Measurements from ENCODE around the gene GGA1.
A peak's percentile ranks its signal among the peaks of the same experiment; 100 is the strongest.

Gene GGA1

GRCh38 chr22:37608477-37609239 lies at the start of gene GGA1:
Gene GGA1 (plus strand): TSS chr22:37608834. CDS start chr22:37608861, 27 bp downstream.
- DNase-seq, result peak; percentile 60

DNA sequence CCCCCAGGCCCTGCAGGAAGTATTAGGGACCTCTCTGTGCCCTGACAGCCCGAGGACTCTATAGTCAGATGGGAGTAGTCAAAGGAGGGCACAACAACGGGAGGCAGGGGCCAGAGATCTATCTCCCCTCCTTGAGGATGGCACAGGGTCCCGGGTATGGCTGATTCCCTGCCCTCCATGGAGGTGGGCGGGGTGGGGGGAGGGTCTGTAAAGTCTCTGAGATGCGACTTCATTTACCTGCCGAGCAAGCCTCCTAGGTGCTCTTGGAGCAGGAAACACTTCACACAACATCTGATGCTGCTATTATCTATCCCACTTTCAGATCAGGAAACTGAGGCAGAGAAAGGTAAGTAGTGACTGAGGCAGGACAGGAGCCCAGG lies 49.1 kb upstream of the GGA1 start:
- no peak for DNase-seq

DNA sequence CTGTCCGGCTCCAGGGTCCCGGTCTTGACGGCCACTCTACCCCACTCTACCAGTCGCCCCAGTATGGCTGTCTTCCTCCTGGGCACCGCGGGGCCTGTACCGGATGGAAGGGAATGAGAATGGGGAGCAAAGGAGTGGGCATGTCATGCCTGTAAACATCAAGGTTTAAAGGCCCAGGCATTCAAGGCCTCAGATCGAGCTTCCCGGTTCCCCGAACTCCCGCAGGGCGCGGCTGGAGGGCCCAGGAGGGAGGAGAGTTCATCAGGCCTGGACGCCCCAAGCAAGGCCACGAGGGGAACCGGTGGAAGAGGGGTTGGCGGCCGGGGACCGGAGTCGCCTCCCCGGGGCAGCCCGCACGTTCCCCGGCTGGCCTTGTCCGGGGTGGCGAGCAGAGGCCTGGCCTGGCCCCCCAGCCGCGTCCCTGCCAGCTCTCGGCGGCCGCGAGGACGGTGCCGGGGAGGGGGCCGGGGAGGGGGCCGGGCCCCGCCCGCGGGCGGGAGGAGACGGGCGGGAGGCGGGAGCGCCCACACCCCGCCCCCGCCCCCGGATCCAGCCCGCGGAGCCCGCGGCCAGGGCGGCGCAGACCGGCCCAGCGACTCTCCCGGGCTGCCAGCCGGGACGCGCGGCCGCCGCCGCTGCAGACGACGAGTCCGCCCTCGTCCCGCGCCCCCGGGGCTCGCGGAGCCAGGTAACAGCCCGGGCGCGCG lies 48.6 kb upstream of the GGA1 start, which contains the start of gene CDC42EP1:
CDC42EP1 (plus strand) TSS at position 580 of the 707 bp plus-strand sequence. CDS start 5,870 bp downstream, outside the sequence.
- no peak for DNase-seq

DNA sequence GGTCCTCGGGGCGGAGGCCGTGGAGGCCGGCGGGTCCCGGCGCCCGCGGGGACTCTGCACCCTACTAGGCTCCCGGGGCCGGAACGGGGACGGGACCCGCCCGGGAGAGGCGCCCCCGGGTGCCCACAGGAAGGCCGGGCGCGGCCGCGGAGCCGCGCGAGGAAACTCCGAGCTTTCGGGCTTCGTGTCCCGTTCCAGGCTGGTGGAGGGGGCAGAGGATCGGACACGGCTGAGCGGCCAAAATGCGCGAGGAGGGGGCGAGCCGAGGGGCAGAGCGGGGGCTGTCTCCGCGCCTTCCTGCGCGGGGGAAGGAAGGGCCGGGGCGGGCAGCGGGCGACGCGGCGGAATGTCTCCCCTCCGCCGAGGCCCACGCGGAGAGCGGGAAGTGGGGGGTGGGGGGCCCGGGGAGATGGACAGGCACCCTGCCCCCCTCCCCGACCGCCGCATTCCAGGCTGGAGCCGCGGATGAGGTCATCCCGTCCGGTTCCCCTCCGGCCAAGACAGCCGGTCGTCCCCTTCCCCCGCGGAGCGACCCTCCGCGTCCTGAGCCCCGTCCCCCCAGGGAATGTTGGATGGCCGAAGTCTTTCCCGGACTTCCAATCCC lies 47.9 kb upstream of the GGA1 start:
- no peak for DNase-seq

DNA sequence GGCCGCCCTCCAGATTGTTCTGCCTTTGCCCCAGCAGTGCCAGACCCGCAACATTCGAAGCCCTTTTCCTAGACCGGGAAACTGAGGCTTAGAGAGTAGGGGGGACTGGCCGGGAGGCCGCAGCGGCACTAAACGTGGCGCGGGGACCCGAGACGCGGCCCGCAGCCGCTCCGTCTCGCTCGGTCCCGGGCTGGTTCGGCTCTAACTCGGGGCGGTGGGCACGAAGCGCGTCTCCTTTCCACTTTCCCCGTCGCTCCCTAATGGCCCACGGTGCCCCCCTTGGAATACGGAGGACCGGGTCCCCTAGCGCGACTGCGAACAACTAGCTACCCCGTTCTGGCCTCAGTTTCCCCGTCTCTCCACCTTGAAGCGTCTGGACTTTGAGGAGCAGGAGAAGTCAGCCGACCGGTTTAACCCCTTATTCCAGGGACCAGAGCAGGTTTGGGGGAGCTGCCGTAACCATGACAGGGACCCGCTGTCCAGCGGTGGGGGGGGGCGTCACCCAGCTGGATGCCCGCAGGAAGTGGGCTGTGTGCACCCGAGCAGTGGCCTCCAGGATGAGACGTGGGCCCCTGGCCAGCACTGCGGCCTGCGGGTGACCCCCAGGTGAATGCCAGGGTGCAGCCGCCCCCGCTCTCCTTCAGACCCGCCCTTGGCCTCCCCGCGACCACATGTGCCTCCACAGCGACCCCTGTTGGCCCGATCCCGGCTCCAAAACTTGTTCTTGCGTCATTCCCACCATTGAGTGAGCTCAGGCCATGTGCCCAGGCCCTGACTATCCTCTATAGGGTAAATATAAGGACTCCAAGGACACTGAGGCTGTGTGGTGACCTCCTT lies 47.2 kb upstream of the GGA1 start:
- no peak for DNase-seq

- no peak for DNase-seq
These were observed 46.4 kb upstream of the GGA1 start for GRCh38 chr22:37562049-37562875.

DNA sequence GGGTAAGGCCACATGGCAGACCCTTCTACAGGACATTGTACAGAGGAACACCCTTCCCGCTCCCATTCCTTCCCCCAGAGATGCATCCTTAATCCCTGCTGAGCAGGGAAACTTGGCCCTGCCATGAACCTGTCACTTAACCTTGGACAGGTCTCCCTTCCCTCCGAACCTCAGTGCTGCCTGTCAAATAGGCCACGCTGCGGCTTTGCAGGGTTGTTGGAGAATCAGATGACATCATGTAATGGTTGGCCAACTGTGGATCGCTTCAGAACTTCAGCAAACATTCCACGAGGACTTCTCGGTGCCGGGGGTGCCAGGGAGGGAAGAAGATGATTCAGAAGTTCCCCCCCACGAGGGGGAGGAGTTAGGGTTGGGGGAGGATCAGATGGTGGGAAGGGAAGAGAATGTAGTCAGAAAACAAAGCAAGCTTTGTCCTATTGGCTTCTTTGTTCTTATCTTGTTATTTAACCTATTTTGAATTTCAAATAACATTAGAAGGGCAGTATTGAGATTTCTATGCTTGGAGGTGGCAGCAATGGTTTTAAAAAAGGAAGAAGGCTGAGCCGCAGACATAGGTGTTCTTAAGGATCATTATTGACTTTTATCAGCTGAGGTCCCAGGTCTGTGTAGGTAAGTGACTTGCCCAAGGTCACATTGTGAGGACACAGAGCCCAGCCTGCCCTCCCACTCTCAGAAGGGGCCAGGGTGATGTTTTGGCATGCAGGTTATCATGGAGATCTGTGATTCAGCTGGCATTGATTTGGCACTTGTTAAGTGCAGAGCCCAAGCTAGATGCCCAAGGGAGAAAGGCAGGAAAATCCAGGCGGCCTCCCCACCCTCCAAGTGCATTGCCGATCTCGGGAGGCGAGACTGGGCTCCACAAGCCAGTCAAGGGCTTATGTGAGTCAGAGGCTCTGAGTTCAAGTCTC lies 45.2 kb upstream of the GGA1 start:
- no peak for DNase-seq

- DNase-seq, result no peak
These were observed 44.4 kb upstream of the GGA1 start for GRCh38 chr22:37564111-37564711.

DNA sequence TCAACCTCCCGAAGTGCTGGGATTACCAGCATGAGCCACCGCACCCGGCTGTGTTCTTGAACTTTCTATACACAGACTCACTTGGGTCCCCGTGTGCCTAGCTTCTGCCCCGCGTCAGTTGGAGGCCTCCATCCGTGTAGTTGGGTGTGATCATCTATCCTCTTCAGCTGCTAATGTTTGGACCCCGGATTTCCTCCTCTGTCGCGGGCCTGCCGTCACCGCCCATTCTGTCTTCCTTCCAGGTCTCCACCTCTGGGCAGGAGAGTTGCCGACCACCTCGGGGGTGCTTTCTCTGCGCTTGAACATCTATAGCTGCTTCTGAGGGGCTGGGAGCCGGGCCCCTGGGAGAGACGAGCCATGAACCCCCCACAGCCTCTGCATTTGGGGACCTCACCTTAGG lies 42.8 kb upstream of the GGA1 start:
- DNase-seq, result no peak

DNA sequence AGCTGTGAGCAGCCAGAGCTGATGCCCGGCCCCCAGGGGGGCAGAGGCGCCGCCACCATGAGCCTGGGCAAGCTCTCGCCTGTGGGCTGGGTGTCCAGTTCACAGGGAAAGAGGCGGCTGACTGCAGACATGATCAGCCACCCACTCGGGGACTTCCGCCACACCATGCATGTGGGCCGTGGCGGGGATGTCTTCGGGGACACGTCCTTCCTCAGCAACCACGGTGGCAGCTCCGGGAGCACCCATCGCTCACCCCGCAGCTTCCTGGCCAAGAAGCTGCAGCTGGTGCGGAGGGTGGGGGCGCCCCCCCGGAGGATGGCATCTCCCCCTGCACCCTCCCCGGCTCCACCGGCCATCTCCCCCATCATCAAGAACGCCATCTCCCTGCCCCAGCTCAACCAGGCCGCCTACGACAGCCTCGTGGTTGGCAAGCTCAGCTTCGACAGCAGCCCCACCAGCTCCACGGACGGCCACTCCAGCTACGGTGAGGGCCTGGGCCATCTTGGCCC lies 42.3 kb upstream of the GGA1 start:
- no peak for DNase-seq

DNA sequence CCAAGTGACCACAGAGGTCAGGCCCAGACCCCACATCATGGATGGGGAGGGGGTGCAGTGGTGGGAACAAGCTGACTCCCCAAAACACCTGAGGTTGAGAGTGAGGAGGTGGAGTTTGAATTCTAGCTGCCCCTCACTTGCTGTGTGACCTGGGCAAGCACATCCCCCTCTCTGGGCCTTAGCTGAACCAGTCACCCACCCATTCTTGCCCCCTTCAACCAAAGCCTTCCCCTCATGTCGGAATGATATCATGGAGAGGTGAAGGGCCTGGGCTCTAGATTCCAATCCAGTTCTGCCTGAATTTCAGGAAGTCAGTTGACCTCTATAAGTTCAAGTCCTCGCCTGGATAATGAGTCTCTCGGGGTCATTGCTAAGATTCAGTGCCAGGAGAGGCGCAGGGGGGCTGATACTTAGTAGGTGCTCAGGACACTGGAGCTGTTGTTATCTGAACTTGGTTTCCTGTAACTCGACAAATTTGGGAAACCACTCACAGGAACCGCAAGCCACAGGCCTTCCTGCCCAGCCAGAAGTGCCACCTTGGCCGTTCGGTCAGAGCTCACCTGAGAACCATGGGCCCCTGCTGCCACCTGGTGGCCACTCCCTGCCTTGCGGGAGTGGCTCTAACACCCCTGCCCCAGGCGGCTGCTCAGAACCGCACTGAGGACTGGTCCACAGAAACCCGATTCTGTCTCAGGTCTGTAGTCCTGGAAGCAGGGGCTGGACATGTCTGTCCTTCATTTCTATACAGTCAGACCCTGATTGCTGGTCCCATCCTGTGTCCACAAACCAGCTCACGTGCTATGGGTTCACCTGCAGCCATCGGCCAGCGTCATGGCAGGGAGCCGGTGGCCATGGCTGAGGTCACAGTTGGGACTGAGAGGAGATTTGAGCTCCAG lies 41.5 kb upstream of the GGA1 start:
- no peak for DNase-seq

DNA sequence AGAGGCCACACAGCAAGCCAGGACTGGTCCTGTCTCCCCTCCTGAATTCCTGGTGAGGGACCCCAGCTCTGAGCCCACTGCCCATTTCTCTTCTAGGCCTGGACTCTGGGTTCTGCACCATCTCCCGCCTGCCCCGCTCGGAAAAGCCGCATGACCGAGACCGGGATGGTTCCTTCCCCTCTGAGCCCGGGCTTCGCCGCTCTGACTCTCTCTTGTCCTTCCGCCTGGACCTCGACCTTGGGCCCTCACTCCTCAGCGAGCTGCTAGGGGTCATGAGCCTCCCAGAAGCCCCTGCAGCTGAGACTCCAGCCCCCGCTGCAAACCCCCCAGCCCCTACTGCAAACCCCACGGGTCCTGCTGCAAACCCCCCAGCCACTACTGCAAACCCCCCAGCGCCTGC lies 40.6 kb upstream of the GGA1 start:
- DNase-seq, result no peak

GRCh38 chr22:37568448-37569008 lies 40.1 kb upstream of the GGA1 start:
- DNase-seq, result no peak

DNA sequence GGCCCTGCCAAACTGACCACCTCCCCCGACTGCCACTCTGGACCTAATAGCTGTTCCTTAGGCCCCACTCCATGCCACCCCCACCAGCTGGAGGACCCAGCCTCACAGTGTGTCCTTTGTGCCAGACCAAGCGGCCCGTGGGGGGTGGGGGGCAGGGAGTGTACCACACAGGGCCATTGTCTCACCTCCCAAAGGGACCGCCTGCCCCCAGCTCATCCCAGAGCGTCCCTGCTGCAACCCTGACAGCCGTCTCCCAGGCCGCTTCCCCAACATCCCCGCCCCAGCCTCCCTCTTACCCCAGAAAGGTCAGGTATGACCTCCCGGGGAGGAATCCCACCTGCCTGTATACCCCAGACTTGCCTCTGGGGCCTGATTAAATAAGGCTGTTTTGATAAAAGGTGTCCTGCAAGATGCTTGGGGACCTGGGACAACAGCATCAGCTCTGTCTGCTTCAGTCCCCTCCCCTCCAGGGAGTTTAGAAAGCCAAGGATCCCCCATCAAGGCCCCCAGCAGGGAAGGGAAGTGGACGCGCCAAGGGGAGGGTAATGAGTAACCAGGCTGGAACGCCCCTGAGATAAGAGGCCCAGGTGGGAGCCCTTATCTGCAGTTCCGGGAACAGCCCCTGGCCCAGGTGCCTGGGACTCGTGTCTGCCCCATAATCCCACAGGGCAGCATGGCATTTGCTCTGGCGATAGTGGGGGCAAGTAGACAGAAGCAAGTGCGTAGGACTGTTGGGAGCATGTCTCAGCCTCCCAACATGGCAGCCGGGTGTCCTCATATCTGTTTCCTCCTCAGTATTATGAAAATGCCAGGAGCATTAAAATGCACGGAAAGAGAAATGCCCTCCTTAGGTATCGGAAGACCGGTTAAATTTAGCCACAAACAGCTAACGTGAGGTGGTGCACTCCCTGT lies 39.4 kb upstream of the GGA1 start:
- DNase-seq, result no peak

- no peak for DNase-seq
These were observed 38.5 kb upstream of the GGA1 start for GRCh38 chr22:37569921-37570660.

GRCh38 chr22:37570661-37570976 lies 38.0 kb upstream of the GGA1 start:
- no peak for DNase-seq

All from NCI-H1417 treated with DMSO at 0.1 percent for 48 hours (cell line).